Activated naive CD8-positive, alpha-beta T cell treated with anti-CD3 and anti-CD28 coated beads for 36 hours (primary cell): ENCODE data around the gene TTC31. TPM values are rescaled to one million over a fixed set of nuclear protein-coding genes. Genes with fewer than 3 reads are reported as not detected.
"Not testable (repeated sequence)": the region's sequence is repeated elsewhere in the genome, so short reads cannot be mapped to it uniquely, and the experiment has no call there.

Experiments used
- DNase-seq: peaks from one replicate; pipeline ENCODE4 v3.0.0; 2021
- H3K27ac Mint-ChIP-seq: one replicate; pipeline ENCODE4 v1.8.0; 2022; ENCODE audit warnings: mild to moderate bottlenecking, moderate library complexity, mixed read lengths
- H3K27me3 Mint-ChIP-seq: one replicate; pipeline ENCODE4 v1.8.0; 2022; ENCODE audit warnings: mild to moderate bottlenecking, mixed read lengths
- H3K36me3 Mint-ChIP-seq: one replicate; pipeline ENCODE4 v1.8.0; 2021; ENCODE audit warnings: mild to moderate bottlenecking, mixed read lengths
- H3K4me1 Mint-ChIP-seq: one replicate; pipeline ENCODE4 v1.8.0; 2021; ENCODE audit warnings: mixed read lengths
- H3K4me3 Mint-ChIP-seq: one replicate; pipeline ENCODE4 v1.8.0; 2022; ENCODE audit warnings: mild to moderate bottlenecking, moderate library complexity, mixed read lengths
- H3K9me3 Mint-ChIP-seq: one replicate; pipeline ENCODE4 v1.8.0; 2022; ENCODE audit warnings: mixed read lengths
- total RNA-seq, 2 experiments: library from RNA; stranded (reverse); gene quantifications; one replicate each; pipeline ENCODE4 v1.2.3, GENCODE V29; 2021

The TTC31 gene
- total RNA-seq, 2 experiments from 2014 or later = 22.7 to 23.2 TPM

DNA sequence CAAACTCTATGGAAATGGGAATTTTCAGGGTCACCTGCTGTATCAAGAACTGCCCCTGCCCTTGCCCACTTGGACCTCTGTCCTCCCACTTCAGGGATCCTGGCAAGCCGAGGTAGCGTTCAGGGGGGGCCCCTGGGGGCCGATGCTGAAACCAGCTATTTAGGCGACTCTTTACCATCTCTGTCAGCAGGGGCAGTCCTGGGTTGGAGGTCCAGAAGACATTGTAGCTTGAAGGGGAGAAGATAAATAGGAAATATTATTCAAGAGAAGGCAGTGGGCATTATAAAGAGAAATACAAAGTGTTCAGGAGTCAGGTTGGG lies 20.1 kb upstream of the TTC31 start:
- Mint-ChIP-seq H3K4me3 (no peak overlapping the region), H3K27ac (no peak overlapping the region), H3K9me3 (no peaks in the 10 kb centered on the region), H3K4me1 (peaks cover 30% of the 10 kb centered on the region), H3K36me3 (peaks cover 4% of the 10 kb centered on the region), H3K27me3 (peaks cover 5% of the 10 kb centered on the region)
- no peak for DNase-seq

DNA sequence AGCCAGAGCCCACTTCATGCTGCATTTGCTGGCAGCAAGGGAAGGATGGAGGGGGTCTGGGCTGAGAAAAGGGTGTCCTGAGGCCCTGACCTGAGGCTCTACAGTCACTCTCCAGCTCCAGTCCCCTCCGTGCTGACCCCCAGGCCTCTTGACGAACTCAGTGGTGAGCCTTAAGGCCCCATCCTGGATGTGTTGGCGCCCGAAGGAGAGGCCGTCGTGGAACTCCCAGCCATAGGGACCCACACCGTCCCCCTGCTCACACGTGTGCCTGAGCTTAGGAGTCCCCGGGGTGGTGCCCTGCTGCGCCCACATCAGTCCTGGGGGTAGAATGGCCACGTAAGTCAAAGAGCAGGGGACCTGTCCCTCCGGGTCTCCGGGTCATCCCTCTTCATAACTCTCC lies 18.5 kb upstream of the TTC31 start:
- Mint-ChIP-seq H3K4me1 (peaks cover 19% of the 10 kb centered on the region), H3K36me3 (peaks cover 4% of the 10 kb centered on the region), H3K4me3 (peak overlapping the region; percentile 98), H3K9me3 (no peaks in the 10 kb centered on the region), H3K27me3 (no peaks in the 10 kb centered on the region), H3K27ac (peak overlapping the region; percentile 84)
- DNase-seq = no peak

DNA sequence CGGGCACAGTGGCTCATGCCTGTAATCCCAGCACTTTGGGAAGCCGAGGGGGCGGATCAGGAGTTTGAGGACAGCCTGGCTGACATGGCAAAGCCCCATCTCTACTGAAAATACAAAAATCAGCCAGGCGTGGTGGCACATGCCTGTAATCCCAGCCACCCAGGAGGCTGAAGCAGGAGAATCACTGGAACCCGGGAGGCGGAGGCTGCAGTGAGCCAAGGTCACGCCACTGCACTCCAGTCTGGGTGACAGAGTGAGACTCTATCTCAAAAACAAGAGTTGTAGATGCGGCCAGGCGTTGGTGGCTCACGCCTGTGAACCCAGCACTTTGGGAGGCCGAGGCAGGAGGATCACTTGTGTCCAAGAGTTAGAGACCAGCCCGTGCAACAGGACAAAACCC lies 12.1 kb upstream of the TTC31 start:
- Mint-ChIP-seq H3K36me3 (peaks cover 26% of the 10 kb centered on the region), H3K27ac (peak overlapping the region; percentile 55), H3K4me3 (peak overlapping the region; percentile 44)
- H3K9me3 Mint-ChIP-seq, DNase-seq, H3K27me3 Mint-ChIP-seq, H3K4me1 Mint-ChIP-seq: not testable (repeated sequence)

DNA sequence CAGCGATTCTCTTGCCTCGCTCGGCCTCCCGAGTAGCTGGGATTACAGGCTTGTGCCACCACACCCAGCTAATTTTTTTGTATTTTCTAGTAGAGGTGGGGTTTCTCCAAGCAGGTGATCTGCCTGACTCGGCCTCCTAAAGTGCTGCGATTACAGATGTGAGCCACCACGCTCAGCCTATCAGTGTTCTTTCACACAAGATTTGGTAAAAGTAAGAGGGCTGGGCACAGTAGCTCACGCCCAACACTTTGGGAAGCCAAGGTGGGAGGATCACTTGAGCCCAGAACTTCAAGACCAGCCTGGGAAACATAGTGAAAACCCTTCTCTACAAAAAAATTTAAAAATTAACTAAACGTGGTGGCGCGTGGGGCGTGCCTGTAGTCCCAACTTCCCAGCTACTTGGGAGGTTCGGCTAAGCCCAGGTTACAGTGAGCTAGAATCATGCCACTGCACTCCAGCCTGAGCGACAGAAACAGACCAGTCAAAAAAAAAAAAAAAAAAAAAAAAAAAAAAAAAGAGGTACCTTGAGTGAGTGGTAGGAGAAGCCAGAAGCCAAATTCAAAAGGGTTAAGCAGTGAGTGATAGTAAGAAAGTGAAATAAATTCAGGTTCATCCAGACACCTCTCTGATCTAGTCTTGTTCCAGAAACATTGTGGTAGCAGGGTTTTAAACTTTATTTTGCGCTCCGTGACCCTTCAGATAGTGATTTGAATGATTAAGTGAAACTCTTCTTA lies 11.4 kb upstream of the TTC31 start:
- Mint-ChIP-seq H3K27ac (peak overlapping the region; percentile 97), H3K27me3 (no peaks in the 10 kb centered on the region), H3K36me3 (peaks cover 26% of the 10 kb centered on the region), H3K4me3 (peak overlapping the region; percentile 98), H3K4me1 (peaks cover 9% of the 10 kb centered on the region), H3K9me3 (no peaks in the 10 kb centered on the region)
- no peak for DNase-seq

DNA sequence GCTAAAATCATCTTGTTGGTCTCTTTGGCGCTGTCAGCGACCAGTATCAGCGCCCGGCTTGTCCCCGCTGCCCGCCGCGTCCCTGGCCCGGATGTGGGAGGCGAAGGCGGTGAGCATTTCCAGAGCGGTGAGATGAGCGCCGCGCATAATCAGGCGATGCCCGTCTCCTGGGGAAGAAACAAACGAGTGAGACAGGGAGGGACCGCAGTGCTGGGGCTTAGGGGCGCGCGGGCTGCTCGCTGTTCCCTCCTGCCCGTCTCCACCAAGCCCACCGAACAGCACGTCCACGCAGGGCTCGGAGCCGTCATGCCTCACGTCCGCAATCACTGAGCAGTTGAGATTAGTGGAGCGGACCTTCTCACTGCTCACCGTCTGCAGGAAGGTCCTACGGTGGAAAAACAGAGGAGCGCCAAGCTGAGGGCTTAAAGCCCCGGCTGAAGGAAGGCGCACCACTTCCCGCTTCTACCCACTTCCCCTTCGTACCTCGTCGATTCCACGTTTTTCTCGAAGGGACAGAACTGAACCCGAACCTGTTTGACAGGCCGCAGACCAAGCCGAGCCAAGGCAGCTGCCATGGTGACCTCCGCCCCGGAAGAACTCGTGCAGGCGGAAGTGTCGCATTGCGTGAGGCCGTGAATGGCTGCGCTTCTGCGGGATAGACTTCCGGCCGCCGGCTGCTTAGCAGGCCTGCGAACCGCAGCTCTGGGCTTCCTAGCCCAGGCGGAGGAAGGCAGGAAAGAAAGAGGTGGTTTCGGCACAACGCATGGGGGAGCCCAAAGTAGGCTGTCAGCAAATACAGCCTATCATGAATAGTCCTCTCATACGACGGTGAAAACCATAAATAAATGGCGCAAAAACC lies 10.6 kb upstream of the TTC31 start, which contains the start of gene MRPL53:
Gene MRPL53 (minus strand): TSS at position 595 of the 859 bp plus-strand sequence. CDS start 20 bp downstream, at position 575.
- H3K27ac Mint-ChIP-seq = peak within 1 kb of the TSS; percentile 97
- peak within 1 kb of the TSS; percentile 98 for H3K4me3 Mint-ChIP-seq
- no peaks in the 10 kb centered on the region for H3K27me3 Mint-ChIP-seq
- peaks cover 29% of the 10 kb centered on the region for H3K36me3 Mint-ChIP-seq
- H3K9me3 Mint-ChIP-seq = no peaks in the 10 kb centered on the region
- peaks cover 6% of the 10 kb centered on the region for H3K4me1 Mint-ChIP-seq
- DNase-seq = peak; percentile 95

DNA sequence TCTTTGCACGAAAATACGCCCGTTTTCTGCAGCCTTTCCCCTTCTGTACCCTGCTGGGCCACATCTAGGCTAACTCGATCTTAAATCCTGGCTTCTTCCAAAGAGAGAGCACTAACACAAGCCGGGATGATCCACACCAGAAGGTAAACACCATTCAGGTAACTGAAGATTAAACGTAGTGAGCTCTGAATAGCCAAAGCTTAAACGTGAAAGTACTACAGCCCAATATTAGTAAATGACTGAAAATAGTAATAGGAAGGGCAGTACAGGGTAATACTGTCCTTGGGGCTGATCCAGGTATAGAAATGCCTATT lies 10.0 kb upstream of the TTC31 start:
- Mint-ChIP-seq H3K9me3 (no peaks in the 10 kb centered on the region), H3K27me3 (no peaks in the 10 kb centered on the region), H3K4me3 (peak overlapping the region; percentile 98), H3K4me1 (peaks cover 6% of the 10 kb centered on the region), H3K27ac (peak overlapping the region; percentile 97), H3K36me3 (peaks cover 29% of the 10 kb centered on the region)
- no peak for DNase-seq

DNA sequence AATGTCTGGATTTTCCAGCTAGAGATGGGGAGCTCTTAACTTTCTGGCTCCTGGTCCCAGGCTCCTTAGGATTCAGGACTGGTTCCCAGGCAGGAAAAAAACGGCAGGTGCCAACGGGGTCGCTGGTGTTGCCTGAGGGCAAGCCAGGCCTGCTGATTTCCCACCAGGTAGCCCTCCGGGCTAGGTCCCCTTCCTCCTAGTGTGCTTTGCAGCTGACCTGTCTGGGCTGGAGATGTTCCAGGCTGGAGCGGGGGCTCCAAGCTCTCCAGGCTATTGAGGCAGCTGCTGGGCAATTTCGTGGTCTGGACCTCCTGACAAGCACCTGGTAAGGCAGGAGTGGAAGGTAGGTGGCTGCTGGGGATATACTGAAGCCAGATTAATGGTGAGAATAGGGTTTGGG lies 8.4 kb upstream of the TTC31 start:
- Mint-ChIP-seq H3K27ac (no peak overlapping the region), H3K36me3 (peaks cover 32% of the 10 kb centered on the region), H3K4me1 (peaks cover 6% of the 10 kb centered on the region), H3K4me3 (no peak overlapping the region), H3K27me3 (no peaks in the 10 kb centered on the region), H3K9me3 (no peaks in the 10 kb centered on the region)
- DNase-seq = no peak

DNA sequence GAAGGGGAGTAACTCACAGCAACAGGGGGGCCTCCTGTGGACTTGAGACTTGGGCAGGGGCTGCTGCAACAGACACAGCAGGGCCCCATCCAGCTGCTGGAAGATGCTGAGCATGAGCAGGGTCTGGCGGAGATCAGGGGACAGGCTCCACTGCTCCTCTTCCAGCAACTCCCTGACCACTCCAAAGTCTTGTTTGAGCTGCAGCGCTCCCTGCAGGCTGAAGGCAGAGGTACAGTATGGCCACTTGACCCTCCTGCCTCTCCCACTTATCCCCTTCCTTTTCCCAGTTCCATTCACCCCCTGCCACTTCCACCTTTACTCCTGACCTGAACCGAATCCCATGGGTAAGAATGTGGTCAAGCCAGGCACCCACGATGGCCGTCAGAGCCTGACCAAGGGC lies 8.0 kb upstream of the TTC31 start:
- H3K4me3 Mint-ChIP-seq = no peak overlapping the region
- no peaks in the 10 kb centered on the region for H3K9me3 Mint-ChIP-seq
- no peak overlapping the region for H3K27ac Mint-ChIP-seq
- peaks cover 30% of the 10 kb centered on the region for H3K36me3 Mint-ChIP-seq
- H3K4me1 Mint-ChIP-seq = peaks cover 7% of the 10 kb centered on the region
- H3K27me3 Mint-ChIP-seq = no peaks in the 10 kb centered on the region
- DNase-seq = no peak

DNA sequence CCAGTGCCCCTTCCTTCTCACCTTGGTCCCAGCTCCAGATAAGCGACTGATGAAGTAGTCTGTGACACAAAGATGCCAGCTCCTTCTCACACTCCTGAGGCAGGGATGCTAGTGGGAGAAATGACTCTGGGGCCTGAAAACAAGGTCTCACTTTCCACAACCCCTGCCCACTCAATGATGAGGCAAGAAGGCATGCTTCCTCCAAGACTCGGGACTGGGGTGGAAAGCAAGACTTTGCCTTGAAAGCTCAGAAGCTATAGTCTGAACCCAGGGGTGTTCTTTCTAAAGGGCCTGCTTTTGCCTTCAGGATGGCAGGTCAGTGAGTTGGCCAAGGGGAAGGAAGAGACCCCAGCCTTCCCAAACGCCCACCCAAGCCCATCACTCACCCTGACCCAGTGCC lies 1.4 kb upstream of the TTC31 start:
- no peaks in the 10 kb centered on the region for H3K9me3 Mint-ChIP-seq
- no peaks in the 10 kb centered on the region for H3K27me3 Mint-ChIP-seq
- H3K4me1 Mint-ChIP-seq = peaks cover 27% of the 10 kb centered on the region
- H3K36me3 Mint-ChIP-seq = peaks cover 27% of the 10 kb centered on the region
- DNase-seq = no peak
- peak overlapping the region; percentile 99 for H3K4me3 Mint-ChIP-seq
- H3K27ac Mint-ChIP-seq = no peak overlapping the region

DNA sequence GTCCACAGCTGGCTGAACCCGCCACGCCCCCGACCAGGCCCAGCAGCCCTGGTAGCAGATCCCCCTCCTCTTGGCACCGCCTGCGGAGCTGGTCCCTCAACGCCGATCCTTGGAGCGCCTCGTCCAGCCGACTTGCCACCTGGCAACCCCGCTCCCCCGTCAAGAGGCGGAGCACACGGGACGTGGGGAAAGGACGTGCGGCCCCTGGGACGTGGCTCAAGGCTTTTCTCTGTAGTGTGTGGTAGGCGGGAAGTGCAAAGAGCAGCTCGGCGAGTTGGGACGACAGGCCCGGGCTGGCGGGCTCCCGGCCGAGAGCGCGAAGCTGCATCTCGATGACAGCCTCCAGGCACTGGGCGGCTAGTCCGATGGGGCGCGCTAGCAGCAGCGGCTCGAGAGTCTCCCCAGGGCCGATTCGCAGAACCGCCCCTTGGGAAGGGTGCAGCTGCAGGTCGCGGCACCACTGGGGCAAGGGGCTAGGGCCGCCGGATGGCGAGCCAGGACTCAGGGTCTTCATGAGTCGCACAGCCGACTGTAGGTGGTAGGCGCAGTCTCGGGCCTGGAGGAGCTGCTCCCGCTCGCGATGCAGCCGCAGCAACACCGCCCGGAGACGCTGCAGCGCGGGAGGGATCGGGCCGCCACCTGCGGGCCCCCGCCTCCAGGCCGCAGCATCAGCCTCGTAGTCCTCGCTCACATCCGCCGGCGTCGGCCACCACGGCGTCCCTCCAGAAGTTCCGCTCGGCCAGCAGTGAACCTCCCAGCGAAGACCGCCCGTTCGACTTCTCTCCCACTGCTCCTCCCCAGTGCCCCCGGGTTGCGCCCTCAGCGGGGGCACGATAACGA lies 700 bp upstream of the TTC31 start:
- peaks cover 27% of the 10 kb centered on the region for H3K4me1 Mint-ChIP-seq
- H3K36me3 Mint-ChIP-seq = peaks cover 25% of the 10 kb centered on the region
- H3K27ac Mint-ChIP-seq = peak overlapping the region; percentile 100
- no peaks in the 10 kb centered on the region for H3K27me3 Mint-ChIP-seq
- DNase-seq = peak; percentile 72
- peak overlapping the region; percentile 99 for H3K4me3 Mint-ChIP-seq
- no peaks in the 10 kb centered on the region for H3K9me3 Mint-ChIP-seq

DNA sequence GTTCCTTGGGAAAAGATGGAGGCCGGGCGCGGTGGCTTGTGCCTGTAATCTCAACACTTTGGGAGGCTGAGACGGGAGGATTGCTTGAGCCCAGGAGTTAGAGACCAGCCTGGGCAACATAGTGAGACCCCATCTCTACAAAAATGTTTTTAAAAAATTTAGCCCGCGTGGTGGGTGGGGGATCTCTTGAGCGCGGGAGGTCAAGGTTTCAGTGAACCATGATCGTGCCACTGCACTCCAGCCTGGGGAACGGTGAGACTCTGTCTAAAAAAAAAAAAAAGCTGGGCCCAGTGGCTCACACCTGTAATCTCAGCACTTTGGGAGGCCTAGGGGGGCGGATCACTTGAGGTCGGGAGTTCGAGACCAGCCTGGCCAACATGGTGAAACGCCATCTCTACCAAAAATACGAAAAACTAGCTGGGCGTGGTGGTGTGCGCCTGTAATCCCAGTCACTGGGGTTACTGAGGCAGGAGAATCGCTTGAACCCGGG lies 839 bp downstream of the TTC31 start:
- Mint-ChIP-seq H3K27ac (peak overlapping the region; percentile 100), H3K4me3 (peak overlapping the region; percentile 99), H3K4me1 (peaks cover 27% of the 10 kb centered on the region), H3K36me3 (peaks cover 25% of the 10 kb centered on the region)
- H3K9me3 Mint-ChIP-seq, H3K27me3 Mint-ChIP-seq, DNase-seq: not testable (repeated sequence)

DNA sequence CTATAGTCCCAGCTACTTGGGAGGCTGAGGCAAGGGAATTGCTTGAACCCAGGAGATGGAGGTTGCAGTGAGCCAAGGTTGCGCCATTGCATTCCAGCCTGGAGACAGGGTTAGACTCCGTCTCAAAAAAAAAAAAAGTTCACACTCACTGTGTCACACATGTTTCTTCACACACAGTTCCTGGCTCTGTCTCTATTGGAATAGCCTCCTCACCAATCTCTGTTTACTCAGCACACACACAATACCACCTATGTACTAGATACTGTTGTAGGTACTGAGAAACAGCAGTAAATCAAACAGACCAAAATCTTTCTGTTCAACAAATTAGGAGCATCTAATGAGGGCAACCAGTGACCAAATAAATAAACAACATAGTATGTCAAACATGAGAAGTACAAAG lies 3.3 kb downstream of the TTC31 start:
- H3K4me3 Mint-ChIP-seq = no peak overlapping the region
- H3K27ac Mint-ChIP-seq = no peak overlapping the region
- no peaks in the 10 kb centered on the region for H3K9me3 Mint-ChIP-seq
- DNase-seq = no peak
- H3K4me1 Mint-ChIP-seq = peaks cover 14% of the 10 kb centered on the region
- peaks cover 11% of the 10 kb centered on the region for H3K36me3 Mint-ChIP-seq
- no peaks in the 10 kb centered on the region for H3K27me3 Mint-ChIP-seq

DNA sequence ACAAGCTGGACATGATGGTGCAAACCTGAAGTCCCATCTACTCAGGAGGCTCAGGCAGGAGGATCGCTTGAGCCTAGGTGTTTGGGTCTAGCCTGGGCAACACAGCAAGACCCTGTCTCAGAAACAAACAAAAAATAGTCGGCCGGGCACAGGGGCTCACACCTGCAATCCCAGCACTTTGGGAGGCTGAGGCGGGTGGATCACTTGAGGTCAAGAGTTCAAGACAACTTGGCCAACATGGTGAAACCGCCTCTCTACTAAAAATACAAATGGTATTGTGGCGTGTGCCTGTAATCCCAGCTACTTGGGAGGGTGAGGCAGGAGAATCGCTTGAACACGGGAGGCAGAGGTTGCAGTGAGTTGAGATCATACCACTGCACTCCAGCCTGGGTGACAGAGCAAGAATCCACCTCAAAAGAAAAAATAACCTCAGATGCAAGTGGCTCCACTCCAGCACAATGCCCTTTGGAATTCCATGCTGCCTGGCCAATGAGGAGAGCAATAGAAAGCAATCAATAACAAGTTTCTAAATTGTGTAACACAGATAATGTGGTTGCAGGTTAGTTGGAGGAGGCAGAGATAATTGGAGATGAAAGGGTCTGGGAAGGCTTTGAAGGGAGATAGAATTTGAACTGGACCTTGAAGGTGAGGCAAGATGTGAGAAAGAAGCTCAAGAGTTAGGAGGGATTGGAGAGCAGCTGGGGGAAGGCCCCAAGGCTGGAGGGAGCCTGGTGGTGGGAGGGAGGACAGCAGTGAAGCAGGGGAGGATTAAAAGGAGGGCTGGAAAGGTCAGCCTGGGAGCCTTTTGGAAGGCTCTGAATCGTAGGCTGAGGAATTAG lies 6.0 kb downstream of the TTC31 start:
- Mint-ChIP-seq H3K27ac (no peak overlapping the region), H3K4me3 (no peak overlapping the region), H3K9me3 (no peaks in the 10 kb centered on the region)

DNA sequence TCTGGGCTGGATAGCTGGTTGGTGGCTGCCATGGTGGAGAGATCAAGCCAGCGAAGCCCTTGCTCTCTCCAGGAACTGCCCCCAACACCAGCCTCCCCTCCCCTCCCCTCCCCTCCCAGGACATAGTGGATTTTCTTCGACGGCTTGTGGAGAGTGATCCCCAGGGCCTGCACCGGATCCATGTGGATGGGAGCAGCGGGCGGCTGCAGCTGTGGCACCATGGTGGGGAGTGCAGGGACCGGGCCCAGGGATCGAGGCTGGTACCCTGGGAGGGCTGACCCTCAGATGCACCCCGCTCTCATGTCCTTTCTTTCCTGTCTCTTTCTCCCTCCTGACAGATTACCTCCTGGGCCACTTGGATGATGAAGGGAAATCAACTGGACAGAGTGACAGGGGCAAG lies 7.0 kb downstream of the TTC31 start:
- H3K36me3 Mint-ChIP-seq = peaks cover 16% of the 10 kb centered on the region
- no peaks in the 10 kb centered on the region for H3K9me3 Mint-ChIP-seq
- no peak for DNase-seq
- no peaks in the 10 kb centered on the region for H3K4me1 Mint-ChIP-seq
- no peak overlapping the region for H3K27ac Mint-ChIP-seq
- no peaks in the 10 kb centered on the region for H3K27me3 Mint-ChIP-seq
- no peak overlapping the region for H3K4me3 Mint-ChIP-seq

More for the DNA sequence above, 6.0 kb downstream of the TTC31 start:
- Mint-ChIP-seq H3K4me1 (peaks cover 4% of the 10 kb centered on the region), H3K27me3 (no peaks in the 10 kb centered on the region), H3K36me3 (peaks cover 11% of the 10 kb centered on the region)
- no peak for DNase-seq
